Measurements from ENCODE around the gene TSPAN8. TPM values are rescaled to one million over a fixed set of nuclear protein-coding genes. Genes with fewer than 3 reads are reported as not detected.

Gene TSPAN8
- polyA plus RNA-seq, 1 experiment: not detected

GRCh38 chr12:71105956-71106355 lies 51.8 kb downstream of the TSPAN8 start:
- Histone ChIP-seq H3K9me3 (ENCODE audit: control insufficient read depth, insufficient read depth, low read length) (peaks cover 3% of the 10 kb centered on the region; the same call in 1 of the 2 replicates), H3K4me3 (ENCODE audit: low read depth, low read length) (no peak overlapping the region), H3K27me3 (ENCODE audit: control insufficient read depth, insufficient read depth, low read length) (no peaks in the 10 kb centered on the region), H3K27ac (ENCODE audit: low read depth, low read length) (no peak overlapping the region)
- DNase-seq (ENCODE audit: low read depth, low spot score): no peak
- no peak for TF ChIP-seq CTCF (IDR thresholded peaks at IDR 0.05; ENCODE audit: low read depth, low read length)
- ChIA-PET POLR2A (no interaction called here), CTCF (no interaction called here)

GRCh38 chr12:71092290-71092689 lies 65.5 kb downstream of the TSPAN8 start:
- ChIA-PET POLR2A (no interaction called here), CTCF (no interaction called here)
- no peak for DNase-seq (ENCODE audit: low read depth, low spot score)
- no peak for TF ChIP-seq CTCF (IDR thresholded peaks at IDR 0.05; ENCODE audit: low read depth, low read length)
- Histone ChIP-seq H3K9me3 (ENCODE audit: control insufficient read depth, insufficient read depth, low read length) (no peaks in the 10 kb centered on the region), H3K4me3 (ENCODE audit: low read depth, low read length) (no peak overlapping the region), H3K27me3 (ENCODE audit: control insufficient read depth, insufficient read depth, low read length) (no peaks in the 10 kb centered on the region), H3K27ac (ENCODE audit: low read depth, low read length) (no peak overlapping the region)

- POLR2A ChIA-PET: no interaction called here
- Histone ChIP-seq H3K27ac (ENCODE audit: low read depth, low read length) (no peak overlapping the region), H3K9me3 (ENCODE audit: control insufficient read depth, insufficient read depth, low read length) (no peaks in the 10 kb centered on the region), H3K4me3 (ENCODE audit: low read depth, low read length) (no peak overlapping the region), H3K27me3 (ENCODE audit: control insufficient read depth, insufficient read depth, low read length) (no peaks in the 10 kb centered on the region)
- DNase-seq (ENCODE audit: low read depth, low spot score): no peak
- no peak for TF ChIP-seq CTCF (IDR thresholded peaks at IDR 0.05; ENCODE audit: low read depth, low read length)
- CTCF ChIA-PET: no interaction called here
Measured at GRCh38 chr12:71090971-71091370, 66.8 kb downstream of the TSPAN8 start.

- ChIA-PET POLR2A (no interaction called here), CTCF (no interaction called here)
- no peak for DNase-seq (ENCODE audit: low read depth, low spot score)
- H3K27me3 ChIP-seq (ENCODE audit: control insufficient read depth, insufficient read depth, low read length): no peaks in the 10 kb centered on the region
- H3K4me3 ChIP-seq (ENCODE audit: low read depth, low read length): no peak overlapping the region
- no peak overlapping the region for H3K27ac ChIP-seq (ENCODE audit: low read depth, low read length)
- no peaks in the 10 kb centered on the region for H3K9me3 ChIP-seq (ENCODE audit: control insufficient read depth, insufficient read depth, low read length)
- TF ChIP-seq CTCF (IDR thresholded peaks at IDR 0.05; ENCODE audit: low read depth, low read length): no peak
Measured at GRCh38 chr12:71085575-71085974, 72.2 kb downstream of the TSPAN8 start.

GRCh38 chr12:71075743-71076142 lies 82.1 kb downstream of the TSPAN8 start:
- no peaks in the 10 kb centered on the region for H3K27me3 ChIP-seq (ENCODE audit: control insufficient read depth, insufficient read depth, low read length)
- POLR2A ChIA-PET: no interaction called here
- no peak overlapping the region for H3K27ac ChIP-seq (ENCODE audit: low read depth, low read length)
- CTCF ChIA-PET: no interaction called here
- no peak for DNase-seq (ENCODE audit: low read depth, low spot score)
- TF ChIP-seq CTCF (IDR thresholded peaks at IDR 0.05; ENCODE audit: low read depth, low read length): no peak
- no peak overlapping the region for H3K4me3 ChIP-seq (ENCODE audit: low read depth, low read length)
- H3K9me3 ChIP-seq (ENCODE audit: control insufficient read depth, insufficient read depth, low read length): no peaks in the 10 kb centered on the region

Other genes starting within 250 kb of the TSPAN8 start
- 0.07 TPM in 1 of 2 replicates, not detected in the other for gene PTPRR, start 237.3 kb downstream of the TSPAN8 start, polyA plus RNA-seq (2011; rRNA removed)

Measured in AG04450 (cell line).